Tibial artery (tissue), 4 donors: ENCODE measurements around the gene FTCDNL1.

Source experiments
- DNase-seq, 2 donors: peaks; one replicate each; pipeline ENCODE4 v3.0.0-alpha.2; 2019
- H3K27ac ChIP-seq, 2 donors: fragments of 200-600 bp; sonication (generic) in 1 of 2; 1 replicate in 1 of 2; 2 replicates in 1 of 2; pipeline ENCODE4 v1.5.1; 2018 to 2019; ENCODE audit warnings: mild to moderate bottlenecking in 1 of 2
- H3K27me3 ChIP-seq, 2 donors: fragments of 200-600 bp; sonication (generic) in 1 of 2; one replicate each; pipeline versions ENCODE4 v1.5.1 to v1.6.0; 2016 to 2019
- H3K36me3 ChIP-seq, 3 donors: fragments of 200-600 bp; sonication (generic) in 2 of 3; one replicate each; pipeline ENCODE4 v1.5.1; 2016 to 2019; ENCODE audit warnings: mild to moderate bottlenecking in 2 of 3
- H3K4me1 ChIP-seq, 4 donors: fragments of 200-600 bp; sonication (generic) in 2 of 4; 1 replicate in 3 of 4; 2 replicates in 1 of 4; pipeline ENCODE4 v1.5.1; 2016 to 2019
- H3K4me3 ChIP-seq, 2 donors: fragments of 200-600 bp; sonication (generic) in 1 of 2; 1 replicate in 1 of 2; 2 replicates in 1 of 2; pipeline ENCODE4 v1.5.1; 2018 to 2019; ENCODE audit warnings: mild to moderate bottlenecking in 2 of 2
- H3K9me3 ChIP-seq, 3 donors: fragments of 200-600 bp; sonication (generic) in 1 of 3; one replicate each; pipeline ENCODE4 v1.5.1; 2016 to 2019
- CTCF ChIP-seq, 2 experiments: fragments of 200-600 bp in 1 of 2; fragments of 450-650 bp in 1 of 2; IDR thresholded peaks; one replicate each; pipeline ENCODE4 v1.5.1; 2017 to 2019; ENCODE audit warnings: antibody characterized with exemption in 2 of 2, mild to moderate bottlenecking in 1 of 2, moderate library complexity in 1 of 2
- intact Hi-C: fragments of 100-400 bp; cut with DNase I; formaldehyde crosslinking; loops from one replicate; pipeline ENCODE4 v1.15.0; 2023; ENCODE audit warnings: low total_unique reads

Gene FTCDNL1

GRCh38 chr2:199806179-199806578 is 44.8 kb downstream of the FTCDNL1 start:
- DNase-seq: no peak
- Histone ChIP-seq H3K27ac (no peak overlapping the region), H3K4me3 (no peak overlapping the region), H3K27me3 (peaks cover 0 to 8% of the 10 kb centered on the region in 2 donors), H3K4me1 (no peaks in the 10 kb centered on the region), H3K36me3 (no peaks in the 10 kb centered on the region), H3K9me3 (no peaks in the 10 kb centered on the region)
- no peak for TF ChIP-seq CTCF (IDR thresholded peaks at IDR 0.05)
- intact Hi-C loops: no loop called here

- no peak for DNase-seq
- H3K27me3 ChIP-seq: peaks cover 0 to 11% of the 10 kb centered on the region in 2 donors
- intact Hi-C loops: no loop called here
- no peak overlapping the region for H3K4me3 ChIP-seq
- H3K36me3 ChIP-seq: no peaks in the 10 kb centered on the region
- H3K4me1 ChIP-seq: no peaks in the 10 kb centered on the region
- no peak for TF ChIP-seq CTCF (IDR thresholded peaks at IDR 0.05)
- no peak overlapping the region for H3K27ac ChIP-seq
- H3K9me3 ChIP-seq: no peaks in the 10 kb centered on the region
Measured at GRCh38 chr2:199804831-199805230, 46.2 kb downstream of the FTCDNL1 start.

- Histone ChIP-seq H3K4me3 (no peak overlapping the region), H3K27me3 (peaks cover 0 to 11% of the 10 kb centered on the region in 2 donors), H3K36me3 (no peaks in the 10 kb centered on the region), H3K27ac (no peak overlapping the region), H3K4me1 (peaks cover 0 to 13% (median 4%) of the 10 kb centered on the region in 4 donors), H3K9me3 (no peaks in the 10 kb centered on the region)
- TF ChIP-seq CTCF (IDR thresholded peaks at IDR 0.05): no peak
- intact Hi-C loops: no loop called here
- no peak for DNase-seq
Measured at GRCh38 chr2:199798831-199799580, 52.0 kb downstream of the FTCDNL1 start.

GRCh38 chr2:199797431-199798403 is 53.3 kb downstream of the FTCDNL1 start:
- Histone ChIP-seq H3K27me3 (peaks cover 0 to 11% of the 10 kb centered on the region in 2 donors), H3K4me3 (no peak overlapping the region), H3K4me1 (peaks cover 0 to 13% (median 4%) of the 10 kb centered on the region in 4 donors), H3K9me3 (no peaks in the 10 kb centered on the region), H3K27ac (no peak overlapping the region), H3K36me3 (no peaks in the 10 kb centered on the region)
- intact Hi-C loops: no loop called here
- DNase-seq: no peak
- TF ChIP-seq CTCF (IDR thresholded peaks at IDR 0.05): no peak

- TF ChIP-seq CTCF (IDR thresholded peaks at IDR 0.05): no peak
- Histone ChIP-seq H3K27ac (no peak overlapping the region), H3K36me3 (no peaks in the 10 kb centered on the region), H3K9me3 (no peaks in the 10 kb centered on the region), H3K4me3 (no peak overlapping the region), H3K4me1 (no peaks in the 10 kb centered on the region), H3K27me3 (no peaks in the 10 kb centered on the region)
- DNase-seq: no peak
- intact Hi-C loops: no loop called here
Measured at GRCh38 chr2:199792381-199792780, 58.6 kb downstream of the FTCDNL1 start.
